Neural progenitor cell (in vitro differentiated cells): ENCODE measurements around the gene TRMT1L. TPM values are rescaled to one million over a fixed set of nuclear protein-coding genes. Genes with fewer than 3 reads are reported as not detected.

ENCODE experiments used
- DNase-seq: peaks from one replicate; pipeline ENCODE4 v3.0.0-alpha.2; 2016; ENCODE audit warnings: low spot score
- H2AFZ ChIP-seq: fragments of 200-600 bp; sonication (generic); replicated peaks from 2 replicates; pipeline ENCODE4 v1.6.1; 2016; ENCODE audit warnings: antibody characterized with exemption
- H3F3A ChIP-seq: fragments of 200-600 bp; sonication (generic); 2 replicates; pipeline ENCODE4 v1.6.1; 2016; ENCODE audit warnings: antibody characterized with exemption, low read depth
- H3K27ac ChIP-seq: fragments of 200-600 bp; sonication (generic); 2 replicates; pipeline ENCODE4 v1.5.1; 2016; ENCODE audit warnings: mild to moderate bottlenecking
- H3K27me3 ChIP-seq: fragments of 200-600 bp; sonication (generic); 2 replicates; pipeline ENCODE4 v1.6.1; 2016; ENCODE audit warnings: mild to moderate bottlenecking, moderate library complexity
- H3K36me3 ChIP-seq: fragments of 200-600 bp; sonication (generic); 2 replicates; pipeline ENCODE4 v1.5.1; 2016
- H3K4me1 ChIP-seq: fragments of 200-600 bp; sonication (generic); 2 replicates; pipeline ENCODE4 v1.6.1; 2016; ENCODE audit warnings: mixed run types
- H3K4me2 ChIP-seq: fragments of 200-600 bp; sonication (generic); 2 replicates; pipeline ENCODE4 v1.6.1; 2016
- H3K4me3 ChIP-seq: fragments of 200-600 bp; sonication (generic); 2 replicates; pipeline ENCODE4 v1.5.1; 2016
- H3K79me2 ChIP-seq: fragments of 200-600 bp; sonication (generic); 2 replicates; pipeline ENCODE4 v1.6.1; 2016; ENCODE audit warnings: low read depth
- H3K9ac ChIP-seq: fragments of 200-600 bp; sonication (generic); 2 replicates; pipeline ENCODE4 v1.6.1; 2016
- H3K9me3 ChIP-seq: fragments of 200-600 bp; sonication (generic); 2 replicates; pipeline ENCODE4 v1.5.1; 2016; ENCODE audit warnings: low read depth
- H4K20me1 ChIP-seq: fragments of 200-600 bp; sonication (generic); 2 replicates; pipeline ENCODE4 v1.6.1; 2016; ENCODE audit warnings: low read depth
- H3K27ac Mint-ChIP-seq: 3 replicates; pipeline ENCODE4 v1.8.0; 2021; ENCODE audit warnings: mixed read lengths
- H3K27me3 Mint-ChIP-seq: 2 replicates; pipeline ENCODE4 v1.8.0; 2022; ENCODE audit warnings: low read depth, mild to moderate bottlenecking, inconsistent platforms, moderate library complexity, mixed read lengths; ENCODE audit not compliant: insufficient read depth
- H3K36me3 Mint-ChIP-seq: 3 replicates; pipeline ENCODE4 v1.8.0; 2021; ENCODE audit warnings: mixed read lengths
- H3K4me1 Mint-ChIP-seq: 3 replicates; pipeline ENCODE4 v1.8.0; 2021; ENCODE audit warnings: mixed read lengths
- H3K4me3 Mint-ChIP-seq: 3 replicates; pipeline ENCODE4 v1.8.0; 2021; ENCODE audit warnings: mild to moderate bottlenecking, moderate library complexity, mixed read lengths
- H3K9me3 Mint-ChIP-seq: 3 replicates; pipeline ENCODE4 v1.8.0; 2020; ENCODE audit warnings: mixed read lengths
- EZH2 ChIP-seq: fragments of 200-600 bp; sonication (generic); IDR thresholded peaks from 2 replicates; pipeline ENCODE4 v1.6.1; 2017; ENCODE audit warnings: antibody characterized with exemption, mild to moderate bottlenecking, moderate library complexity
- EZH2phosphoT487 ChIP-seq: fragments of 200-600 bp; sonication (generic); IDR thresholded peaks from 2 replicates; pipeline ENCODE4 v1.6.1; 2017; ENCODE audit warnings: antibody characterized with exemption
- total RNA-seq: library from RNA; depleted of rRNA; stranded (reverse); fragments of >200 nt; gene quantifications from 2 replicates; pipeline ENCODE4 v1.2.3, GENCODE V29; 2015; ENCODE audit warnings: low replicate concordance
- TF ChIP-seq, protein P1 (sequence below): fragments of 200-600 bp; sonication (generic); IDR thresholded peaks from 2 replicates; pipeline ENCODE4 v1.5.1; 2017; ENCODE audit warnings: antibody characterized with exemption, mild to moderate bottlenecking

Gene TRMT1L
- total RNA-seq, 1 donor from 2014 or later = 58.9 TPM

DNA sequence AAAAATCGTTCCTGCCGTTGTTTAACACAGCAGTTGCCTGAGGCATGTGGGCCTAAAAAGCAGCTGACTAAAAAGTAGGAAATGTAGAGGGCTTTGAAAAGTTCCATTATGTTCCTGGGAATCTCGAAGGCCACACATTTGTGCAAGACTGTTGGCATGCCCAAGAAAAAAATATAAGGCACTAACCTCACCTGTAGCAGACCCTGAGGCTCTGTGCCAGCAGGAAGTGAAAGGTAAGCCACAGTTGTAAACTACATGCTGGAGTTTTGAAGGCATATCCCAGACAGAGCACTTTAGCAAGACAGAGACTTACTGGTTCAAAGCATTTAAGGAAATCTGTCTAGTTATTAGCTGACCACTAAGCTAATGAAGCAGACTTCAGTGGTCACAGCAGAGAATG is 52.7 kb downstream of the TRMT1L start:
- Histone ChIP-seq H3K9ac (no peak overlapping the region), H3K4me3 (no peak overlapping the region), H3K27me3 (no peaks in the 10 kb centered on the region), H3K9me3 (peaks cover 6% of the 10 kb centered on the region), H3K4me2 (no peak overlapping the region), H3K79me2 (no peaks in the 10 kb centered on the region), H3K4me1 (no peaks in the 10 kb centered on the region), H3F3A (no peaks in the 10 kb centered on the region), H3K27ac (no peak overlapping the region), H3K36me3 (peaks cover 24% of the 10 kb centered on the region), H2AFZ (no peak overlapping the region), H4K20me1 (no peaks in the 10 kb centered on the region)
- peaks cover 60% of the 10 kb centered on the region for H3K36me3 Mint-ChIP-seq
- TF ChIP-seq EZH2 (no peak), EZH2phosphoT487 (no peak)
- TF ChIP-seq, protein P1, sequence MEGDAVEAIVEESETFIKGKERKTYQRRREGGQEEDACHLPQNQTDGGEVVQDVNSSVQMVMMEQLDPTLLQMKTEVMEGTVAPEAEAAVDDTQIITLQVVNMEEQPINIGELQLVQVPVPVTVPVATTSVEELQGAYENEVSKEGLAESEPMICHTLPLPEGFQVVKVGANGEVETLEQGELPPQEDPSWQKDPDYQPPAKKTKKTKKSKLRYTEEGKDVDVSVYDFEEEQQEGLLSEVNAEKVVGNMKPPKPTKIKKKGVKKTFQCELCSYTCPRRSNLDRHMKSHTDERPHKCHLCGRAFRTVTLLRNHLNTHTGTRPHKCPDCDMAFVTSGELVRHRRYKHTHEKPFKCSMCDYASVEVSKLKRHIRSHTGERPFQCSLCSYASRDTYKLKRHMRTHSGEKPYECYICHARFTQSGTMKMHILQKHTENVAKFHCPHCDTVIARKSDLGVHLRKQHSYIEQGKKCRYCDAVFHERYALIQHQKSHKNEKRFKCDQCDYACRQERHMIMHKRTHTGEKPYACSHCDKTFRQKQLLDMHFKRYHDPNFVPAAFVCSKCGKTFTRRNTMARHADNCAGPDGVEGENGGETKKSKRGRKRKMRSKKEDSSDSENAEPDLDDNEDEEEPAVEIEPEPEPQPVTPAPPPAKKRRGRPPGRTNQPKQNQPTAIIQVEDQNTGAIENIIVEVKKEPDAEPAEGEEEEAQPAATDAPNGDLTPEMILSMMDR = no peak
- no peaks in the 10 kb centered on the region for H3K4me1 Mint-ChIP-seq
- H3K27me3 Mint-ChIP-seq = peaks cover 2% of the 10 kb centered on the region
- DNase-seq = no peak
- H3K27ac Mint-ChIP-seq = no peak overlapping the region
- H3K4me3 Mint-ChIP-seq = no peak overlapping the region
- peaks cover 19% of the 10 kb centered on the region for H3K9me3 Mint-ChIP-seq

DNA sequence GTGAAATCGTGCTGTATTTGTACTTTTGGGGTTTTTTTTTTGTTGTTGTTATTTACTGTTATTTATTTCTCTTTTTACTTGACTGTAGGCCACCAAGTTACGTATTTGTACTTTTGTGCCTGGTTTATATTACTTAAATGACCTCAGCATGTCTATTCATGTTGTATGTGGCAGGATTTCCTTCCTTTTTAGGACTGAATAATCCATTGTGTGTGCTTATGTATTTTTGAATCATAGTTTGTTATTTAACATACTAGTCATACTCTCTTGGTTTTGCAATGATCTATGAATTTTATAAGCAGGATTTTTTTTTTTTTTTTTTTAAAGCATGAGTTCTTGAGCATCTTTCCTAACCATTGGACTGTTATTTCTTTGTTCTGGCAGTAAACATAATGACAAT is 60.2 kb downstream of the TRMT1L start:
- H3K79me2 ChIP-seq = peaks cover 8% of the 10 kb centered on the region
- H3K27ac Mint-ChIP-seq = no peak overlapping the region

DNA sequence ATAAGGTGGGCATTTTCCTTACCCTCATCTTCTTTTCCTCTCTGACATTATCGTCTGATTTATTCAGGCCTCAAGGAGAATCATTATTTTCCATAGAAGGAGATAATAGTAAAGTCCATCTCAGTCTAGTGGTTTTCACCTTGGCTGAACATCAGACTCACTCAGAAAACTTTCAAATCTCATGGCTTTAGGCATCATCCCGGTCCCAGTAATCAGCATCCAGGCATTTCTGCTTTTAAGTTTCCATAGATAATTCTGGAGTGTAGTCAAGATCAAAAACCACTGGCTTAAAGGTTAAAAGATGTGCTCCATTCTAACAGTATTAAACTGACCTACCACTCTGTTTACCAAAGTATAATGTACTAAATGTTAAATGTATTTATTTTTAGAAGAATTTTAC is 62.0 kb downstream of the TRMT1L start:
- H3K4me1 ChIP-seq = no peaks in the 10 kb centered on the region
- no peak for DNase-seq
- H3K79me2 ChIP-seq = peaks cover 8% of the 10 kb centered on the region
- Mint-ChIP-seq H3K27me3 (no peaks in the 10 kb centered on the region), H3K9me3 (no peaks in the 10 kb centered on the region), H3K27ac (no peak overlapping the region), H3K4me1 (no peaks in the 10 kb centered on the region), H3K36me3 (peaks cover 47% of the 10 kb centered on the region), H3K4me3 (no peak overlapping the region)
- H3K9ac ChIP-seq = no peak overlapping the region
- no peaks in the 10 kb centered on the region for H3K9me3 ChIP-seq
- H3K4me3 ChIP-seq = no peak overlapping the region
- no peak overlapping the region for H3K27ac ChIP-seq
- H3F3A ChIP-seq = no peaks in the 10 kb centered on the region
- TF ChIP-seq EZH2 = no peak
- TF ChIP-seq EZH2phosphoT487 = no peak
- TF ChIP-seq, protein P1 = no peak
- H4K20me1 ChIP-seq = peaks cover under 1% of the 10 kb centered on the region
- H3K36me3 ChIP-seq = peaks cover 14% of the 10 kb centered on the region
- no peak overlapping the region for H2AFZ ChIP-seq
- H3K4me2 ChIP-seq = no peak overlapping the region
- H3K27me3 ChIP-seq = no peaks in the 10 kb centered on the region

More for the DNA sequence above, 60.2 kb downstream of the TRMT1L start:
- H3K4me2 ChIP-seq = no peak overlapping the region
- no peak for DNase-seq
- TF ChIP-seq EZH2 (no peak), EZH2phosphoT487 (no peak)
- TF ChIP-seq, protein P1 = no peak
- H3K4me1 ChIP-seq = no peaks in the 10 kb centered on the region
- H4K20me1 ChIP-seq = no peaks in the 10 kb centered on the region
- H3K9me3 ChIP-seq = no peaks in the 10 kb centered on the region
- H3K27ac ChIP-seq = no peak overlapping the region
- no peak overlapping the region for H3K9ac ChIP-seq
- Mint-ChIP-seq H3K9me3 (no peaks in the 10 kb centered on the region), H3K36me3 (peaks cover 59% of the 10 kb centered on the region), H3K4me1 (no peaks in the 10 kb centered on the region), H3K27me3 (no peaks in the 10 kb centered on the region), H3K4me3 (no peak overlapping the region)
- no peaks in the 10 kb centered on the region for H3F3A ChIP-seq
- H3K27me3 ChIP-seq = no peaks in the 10 kb centered on the region
- H3K36me3 ChIP-seq = peaks cover 26% of the 10 kb centered on the region
- no peak overlapping the region for H3K4me3 ChIP-seq
- no peak overlapping the region for H2AFZ ChIP-seq
